GM21723 (cell line): ENCODE measurements around the gene MIP.
"Not testable (repeated sequence)": the region's sequence is repeated elsewhere in the genome, so short reads cannot be mapped to it uniquely, and the experiment has no call there.

ENCODE experiments used
- ATAC-seq: cut with Tn5 transposase; IDR thresholded peaks from one replicate; pipeline ENCODE4 v1.9.1; 2021; ENCODE audit warnings: mild to moderate bottlenecking, moderate library complexity; ENCODE audit not compliant: unreplicated experiment

Gene MIP

DNA sequence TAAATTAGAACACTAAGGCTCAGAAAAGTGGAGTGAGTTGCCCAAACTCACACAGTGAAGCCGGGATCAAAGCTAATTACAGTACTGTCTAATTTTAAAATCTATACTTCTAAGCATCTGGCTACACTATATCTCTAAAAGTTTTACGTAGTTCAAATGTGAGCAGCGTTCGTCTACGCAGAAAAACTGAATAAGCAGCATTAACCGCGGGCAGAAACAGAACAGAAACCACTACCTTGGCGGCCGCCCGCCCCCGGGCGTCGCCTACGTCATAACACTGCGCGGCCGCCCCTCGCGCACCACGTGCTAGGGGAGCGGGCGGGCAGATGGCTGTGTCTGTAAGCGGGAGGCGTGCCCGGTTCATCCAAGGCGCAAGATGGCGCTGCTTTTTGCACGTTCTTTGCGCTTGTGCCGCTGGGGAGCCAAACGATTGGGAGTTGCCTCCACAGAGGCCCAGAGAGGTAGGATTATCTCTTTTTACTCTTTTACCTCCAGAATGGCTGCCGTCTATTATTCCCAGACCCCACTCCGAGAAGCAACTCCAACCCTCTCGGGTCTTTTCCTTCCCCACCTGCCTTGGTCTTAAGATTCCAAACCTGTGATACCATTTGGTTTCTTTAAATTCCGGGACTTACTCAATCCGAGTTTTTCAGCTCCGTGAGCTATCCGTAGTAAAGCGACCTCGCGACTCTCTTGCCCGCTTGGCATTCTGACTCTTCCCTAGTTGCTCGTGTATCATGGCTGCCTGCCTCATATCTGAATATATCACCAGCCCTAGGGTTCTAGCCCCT lies 14.0 kb upstream of the MIP start, which contains the start of gene SPRYD4:
Gene SPRYD4 (plus strand): TSS at position 363 of the 791 bp plus-strand sequence. CDS start 14 bp downstream, at position 377.
- peak; percentile 87 for ATAC-seq

DNA sequence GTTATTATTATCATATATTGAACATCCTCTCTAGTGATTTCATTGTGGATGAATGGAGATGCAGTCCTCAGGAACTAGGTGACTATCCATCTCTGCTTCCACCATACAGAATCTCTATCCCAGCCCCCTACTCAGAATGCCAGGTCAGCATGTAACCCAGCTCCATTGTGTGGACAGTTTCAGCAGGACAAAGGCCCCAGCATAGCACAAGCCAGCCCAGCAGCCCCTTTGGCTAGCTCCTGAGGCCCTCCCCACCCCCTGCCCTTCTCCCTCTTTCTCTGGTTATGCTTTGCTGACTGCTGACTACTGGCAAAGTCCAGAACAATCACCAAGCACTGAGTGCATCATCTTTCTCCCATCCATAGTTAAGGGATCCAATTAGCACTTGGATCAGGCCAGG lies 8.1 kb upstream of the MIP start:
- ATAC-seq = no peak

DNA sequence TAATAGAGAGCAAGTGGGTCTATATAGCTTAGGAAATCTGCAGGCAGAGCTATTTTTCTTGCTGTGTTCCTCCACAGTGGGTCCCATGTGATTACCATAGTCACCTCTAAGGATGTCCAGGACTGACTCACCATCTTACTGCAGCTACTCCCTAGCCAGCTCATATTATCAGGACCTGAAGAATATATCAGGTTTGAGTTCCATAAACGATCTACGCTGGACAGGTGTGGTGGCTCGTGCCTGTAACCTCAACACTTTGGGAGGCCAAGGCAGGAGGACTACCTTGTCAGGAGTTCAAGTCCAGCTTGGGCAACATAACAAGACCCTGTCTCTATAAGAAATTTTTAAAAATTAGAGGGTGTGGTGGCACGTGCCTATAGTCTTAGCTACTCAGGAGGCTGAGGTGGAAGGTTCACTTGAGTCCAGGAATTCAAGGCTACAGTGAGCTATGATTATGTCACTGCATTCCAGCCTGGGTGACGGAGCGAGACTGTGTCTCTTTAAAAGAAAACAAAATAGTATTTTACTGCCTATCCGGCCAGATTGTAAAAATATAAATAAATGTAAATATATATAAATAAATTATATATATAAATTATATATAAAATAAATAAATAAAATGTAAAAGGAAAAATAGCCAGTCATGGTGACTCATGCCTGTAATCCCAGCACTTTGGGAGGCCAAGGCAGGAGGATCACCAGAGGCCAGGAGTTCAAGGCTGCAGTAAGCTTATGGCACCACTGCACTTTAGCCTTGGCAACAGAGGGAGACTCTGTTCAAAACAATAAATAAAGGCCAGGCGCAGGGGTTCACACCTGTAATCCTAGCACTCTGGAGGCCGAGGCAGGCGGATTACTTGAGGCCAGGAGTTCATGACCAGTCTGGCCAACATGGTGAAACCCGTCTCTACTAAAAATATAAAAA lies 7.0 kb upstream of the MIP start:
- ATAC-seq = no peak

DNA sequence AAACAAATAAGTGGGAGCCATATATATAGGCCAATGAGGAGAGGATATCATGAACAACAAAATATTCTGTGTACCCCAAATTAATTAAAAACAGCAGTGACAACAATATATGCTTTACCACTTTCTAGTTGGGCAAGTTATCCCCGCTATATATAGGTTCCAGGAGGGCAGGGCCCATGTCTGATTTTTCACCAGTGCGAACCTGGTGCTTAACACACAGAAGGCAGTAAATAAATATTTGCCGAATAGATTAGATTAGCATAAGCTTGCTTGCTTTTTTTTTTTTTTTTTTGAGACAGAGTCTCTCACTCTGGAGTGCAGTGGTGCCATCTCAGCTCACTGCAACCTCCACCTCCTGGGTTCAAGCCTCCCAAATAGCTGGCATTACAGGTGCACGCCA lies 3.4 kb upstream of the MIP start:
- ATAC-seq = no peak

DNA sequence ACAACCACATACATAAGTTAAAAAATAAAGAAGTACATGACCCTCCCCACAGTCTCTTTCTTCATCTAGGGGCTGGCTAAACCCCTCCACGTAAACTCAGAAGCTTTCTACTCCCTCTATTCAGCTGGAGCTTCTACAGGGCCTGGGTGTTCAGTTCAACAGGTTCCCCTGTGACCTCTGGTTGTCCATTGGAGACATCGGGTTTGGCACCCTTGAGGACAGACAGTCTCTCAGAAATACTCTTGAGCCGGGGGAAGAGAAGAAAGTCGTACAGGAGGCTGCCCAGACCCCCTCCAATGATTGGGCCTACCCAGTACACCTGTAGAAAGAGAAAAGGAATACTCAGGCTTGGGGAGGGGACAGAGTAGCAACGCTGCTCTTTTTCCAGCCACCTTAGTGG lies 3.3 kb downstream of the MIP start:
- no peak for ATAC-seq

DNA sequence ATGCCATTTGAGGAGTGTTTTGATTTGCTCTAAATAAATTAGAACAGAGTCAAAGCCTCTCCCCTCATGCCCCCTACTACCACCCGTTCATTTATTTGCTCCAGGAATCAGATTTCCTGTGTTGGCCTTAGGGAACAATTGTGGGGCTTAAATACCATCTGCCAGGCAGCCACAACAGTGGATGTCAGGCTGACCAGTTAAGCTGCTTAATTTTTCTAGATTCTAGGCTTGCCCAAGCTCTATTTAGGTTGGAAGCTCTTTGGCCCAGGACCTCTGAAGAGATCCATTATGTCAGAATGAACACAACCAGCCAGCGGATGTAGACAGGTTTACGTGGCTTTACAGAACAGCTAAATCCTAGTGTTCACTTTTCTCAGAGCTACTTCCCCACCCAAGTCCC lies 4.2 kb downstream of the MIP start:
- no peak for ATAC-seq

DNA sequence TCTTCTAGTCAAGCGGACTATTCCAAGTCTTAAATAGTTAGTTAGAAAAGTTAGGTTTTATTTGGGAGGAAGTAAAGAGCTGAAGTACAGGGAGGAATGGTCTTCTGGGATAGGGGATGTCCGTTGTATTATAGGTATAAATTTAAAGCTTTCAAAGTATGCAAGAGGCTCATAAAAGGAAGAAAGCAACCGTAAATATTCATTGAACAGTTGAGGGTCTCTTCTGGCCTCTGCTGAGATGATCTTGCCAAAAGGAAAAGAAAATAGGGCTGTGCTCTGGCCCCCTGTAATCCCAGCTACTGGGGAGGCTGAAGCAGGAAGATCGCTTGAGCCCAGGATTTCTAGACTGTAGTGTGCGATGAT lies 4.9 kb downstream of the MIP start:
- ATAC-seq = no peak

DNA sequence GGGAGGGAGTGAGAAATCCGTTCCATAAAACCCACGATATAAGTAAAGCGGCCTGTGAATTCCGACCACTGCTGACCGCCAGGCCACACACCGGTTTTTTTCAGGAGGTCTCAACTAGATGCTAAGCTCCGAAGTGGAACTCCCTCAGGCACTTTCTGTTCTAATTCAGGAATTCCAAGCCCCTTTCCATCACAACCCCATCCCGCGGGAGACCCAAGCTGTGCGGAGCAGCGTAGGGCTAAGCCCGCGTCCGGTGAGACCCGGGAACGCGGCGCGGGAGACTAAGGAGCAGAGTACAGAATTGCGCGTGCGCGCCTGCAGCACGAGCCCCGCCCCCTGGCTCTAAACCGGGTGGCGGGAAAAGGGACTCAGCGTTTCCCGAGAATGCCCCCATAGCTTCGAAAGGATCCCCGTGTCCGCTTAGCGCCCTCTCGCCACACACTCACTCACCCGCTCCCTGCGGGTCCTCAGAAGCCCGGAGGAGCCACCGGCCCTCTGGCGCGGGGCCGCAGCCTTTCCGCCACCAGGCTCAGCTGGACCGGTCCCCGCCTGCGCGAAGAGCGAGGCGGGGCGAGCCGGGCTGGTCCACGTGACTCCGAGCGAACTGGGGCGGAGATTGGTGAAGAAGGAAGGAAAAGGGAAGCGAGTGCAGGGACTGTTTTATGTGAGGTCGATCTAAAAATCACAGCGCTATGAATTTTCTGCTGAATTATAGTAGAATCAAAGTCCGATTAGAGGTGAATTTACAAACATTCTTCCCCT lies 5.4 kb downstream of the MIP start, which contains the start of gene TIMELESS:
Gene TIMELESS (minus strand): TSS at position 567 of the 762 bp plus-strand sequence. CDS start 15,256 bp downstream, outside the sequence.
- peak; percentile 95 for ATAC-seq

DNA sequence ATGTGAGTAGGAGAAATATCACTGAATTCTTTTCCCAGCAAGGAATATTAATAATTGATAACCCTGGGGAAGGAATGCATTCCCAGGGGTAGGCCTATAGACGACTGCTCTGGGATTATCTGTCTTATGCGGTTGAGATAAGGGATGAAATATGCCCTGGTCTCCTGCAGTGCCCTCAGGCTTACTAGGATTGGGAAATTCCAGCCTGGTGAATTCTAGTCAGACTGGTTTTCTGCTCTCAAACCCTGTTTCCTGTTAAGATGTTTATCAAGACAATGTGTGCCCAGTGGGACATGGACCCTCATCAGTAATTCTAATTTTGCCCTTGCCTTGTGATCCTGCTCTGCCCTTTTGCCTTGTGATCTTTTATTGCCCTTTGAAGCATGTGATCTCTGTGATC lies 11.2 kb downstream of the MIP start:
- not testable (repeated sequence) for ATAC-seq

DNA sequence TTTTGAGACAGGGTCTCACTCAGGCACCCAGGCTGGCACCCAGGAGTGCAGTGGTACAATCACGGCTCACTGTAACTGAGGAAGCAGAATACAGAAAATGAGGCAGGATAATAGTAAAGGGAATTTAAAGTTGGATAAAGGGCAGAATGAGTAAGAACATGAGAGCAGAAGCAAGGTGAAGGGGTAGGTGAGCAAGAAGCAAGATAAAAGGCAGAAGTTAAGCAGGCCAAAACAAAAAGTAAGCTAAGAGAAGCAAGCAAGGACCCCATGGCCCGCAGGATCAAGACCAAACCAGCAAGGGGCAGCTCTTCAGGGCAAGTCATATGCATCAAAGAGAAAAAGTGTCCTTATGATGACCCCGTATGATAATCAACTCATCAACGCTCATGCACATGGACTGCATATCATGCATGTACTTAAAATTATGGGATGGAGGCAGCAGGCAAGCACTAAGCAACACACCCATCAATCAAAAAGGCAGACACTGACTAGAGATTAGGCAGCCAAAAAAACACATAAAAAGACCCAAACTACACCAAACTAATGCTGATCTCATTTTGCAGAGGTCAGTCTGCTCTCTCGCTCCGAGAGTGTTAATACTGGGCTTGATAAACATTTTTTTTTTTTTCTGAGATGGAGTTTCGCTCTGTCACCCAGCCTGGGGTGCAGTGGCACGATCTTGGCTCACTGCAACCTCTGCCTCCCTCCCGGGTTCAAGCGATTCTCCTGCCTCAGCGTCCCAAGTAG lies 16.9 kb downstream of the MIP start:
- no peak for ATAC-seq

DNA sequence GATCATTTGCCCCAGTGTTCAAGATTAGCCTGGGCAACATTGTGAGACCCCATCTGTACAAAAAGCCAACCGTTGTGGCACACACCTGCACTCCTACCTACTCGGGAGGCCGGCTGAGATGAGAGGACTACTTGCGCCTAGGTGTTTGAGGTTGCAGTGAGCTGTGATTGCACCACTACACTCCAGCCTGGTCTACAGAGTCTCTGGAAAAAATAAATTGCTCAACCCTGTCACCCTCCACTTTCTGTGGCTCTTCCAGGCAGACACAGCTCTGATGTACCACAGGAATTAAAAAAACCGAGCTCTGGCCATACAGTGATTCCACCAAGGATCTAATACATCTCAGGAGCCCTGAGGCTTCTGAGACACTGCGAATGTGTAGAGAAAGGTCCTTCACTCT lies 19.6 kb downstream of the MIP start:
- ATAC-seq = no peak

DNA sequence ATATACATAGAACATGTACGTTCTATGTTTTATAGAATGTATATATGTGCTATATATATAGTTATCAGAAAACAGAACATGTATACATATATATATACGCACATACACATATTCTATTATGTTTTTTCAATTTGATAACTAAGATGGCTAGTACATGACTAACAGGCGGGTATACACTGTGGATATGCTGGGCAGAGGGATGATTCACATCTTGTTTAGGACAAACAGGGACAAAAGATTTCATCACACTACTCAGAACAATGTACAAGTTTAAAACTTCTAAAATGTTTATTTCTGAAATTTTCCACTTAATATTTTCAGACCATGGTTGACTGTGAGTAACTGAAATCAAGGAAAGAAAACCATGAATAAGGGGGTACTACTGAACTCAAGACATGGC lies 22.6 kb downstream of the MIP start:
- ATAC-seq = no peak

DNA sequence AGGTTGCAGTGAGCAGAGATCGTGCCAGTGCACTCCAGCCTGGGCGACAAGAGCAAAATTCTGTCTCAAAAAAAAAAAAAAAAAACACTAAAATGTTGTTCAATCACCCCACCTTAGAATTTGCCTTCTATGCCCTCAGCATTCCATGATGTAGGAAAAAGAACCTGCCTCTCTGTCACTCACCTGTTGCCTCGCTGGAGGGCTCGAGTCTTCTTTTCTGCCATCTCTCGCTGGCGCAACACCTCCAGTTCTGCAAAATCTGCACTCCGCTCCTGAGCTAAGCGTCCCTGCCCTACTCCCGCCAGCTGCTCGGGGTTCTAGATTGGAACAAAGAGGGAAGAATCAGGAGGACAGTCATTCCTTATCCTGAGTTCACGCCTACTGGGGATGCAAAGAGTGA lies 23.2 kb downstream of the MIP start:
- ATAC-seq = no peak

DNA sequence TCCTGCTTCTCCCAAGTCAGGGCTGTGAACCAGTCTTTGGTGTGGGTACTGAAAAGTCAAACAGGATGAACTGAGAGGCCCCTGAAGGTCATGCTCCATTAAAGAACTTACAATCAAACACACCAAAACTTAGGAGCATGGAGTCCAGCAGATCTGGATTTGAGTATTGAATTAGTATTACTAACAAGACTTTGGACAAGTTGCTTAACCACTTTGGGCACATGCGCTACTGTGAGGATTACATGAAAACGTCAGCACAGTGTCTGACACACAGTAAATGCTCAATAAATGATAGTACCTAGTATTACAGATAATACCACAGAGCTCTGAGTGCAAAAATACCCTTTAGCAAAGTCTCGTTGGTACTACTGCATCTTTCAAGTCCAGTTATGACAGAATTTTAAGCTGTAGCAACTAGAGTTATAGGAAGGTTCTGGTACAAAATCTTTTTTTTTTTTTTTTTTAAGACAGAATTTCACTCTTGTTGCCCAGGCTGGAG lies 28.5 kb downstream of the MIP start:
- no peak for ATAC-seq

DNA sequence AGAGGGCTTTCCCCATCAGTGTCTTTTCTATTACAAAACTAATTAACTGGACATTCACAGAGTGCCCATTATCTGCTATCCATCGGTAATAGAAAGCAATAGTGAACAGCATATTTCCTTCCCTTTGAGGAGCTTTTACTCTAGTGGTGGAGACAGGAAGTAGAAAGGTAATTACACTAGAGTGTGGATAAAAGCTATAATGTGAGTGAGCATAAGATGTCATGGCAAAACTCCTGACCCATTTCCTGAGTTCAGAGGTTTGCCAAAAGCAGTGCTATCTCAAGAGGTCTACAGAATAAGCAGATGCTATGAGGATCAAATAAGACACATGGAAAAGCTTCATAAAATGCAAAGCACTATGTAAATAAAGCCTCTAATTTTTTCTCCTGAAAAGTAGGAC lies 29.3 kb downstream of the MIP start:
- no peak for ATAC-seq

DNA sequence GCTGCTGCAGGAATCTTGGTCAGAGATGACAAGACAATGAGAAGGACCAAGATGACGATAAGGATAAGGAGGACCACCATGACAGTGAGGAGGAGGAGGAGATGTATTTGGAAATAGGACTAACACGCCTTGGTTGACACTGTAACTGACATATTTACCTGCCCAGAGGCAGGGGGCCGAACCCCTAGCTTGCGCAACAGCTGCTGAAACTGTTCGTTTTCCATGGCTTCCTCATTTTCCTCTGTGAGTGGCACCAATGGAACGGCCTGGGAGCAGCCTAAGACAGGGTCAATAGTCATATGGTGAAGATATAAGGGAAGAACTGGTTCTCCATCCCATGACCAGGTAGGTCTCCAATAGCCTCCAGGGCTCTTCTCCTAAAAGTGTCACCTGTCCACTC lies 34.0 kb downstream of the MIP start:
- no peak for ATAC-seq

DNA sequence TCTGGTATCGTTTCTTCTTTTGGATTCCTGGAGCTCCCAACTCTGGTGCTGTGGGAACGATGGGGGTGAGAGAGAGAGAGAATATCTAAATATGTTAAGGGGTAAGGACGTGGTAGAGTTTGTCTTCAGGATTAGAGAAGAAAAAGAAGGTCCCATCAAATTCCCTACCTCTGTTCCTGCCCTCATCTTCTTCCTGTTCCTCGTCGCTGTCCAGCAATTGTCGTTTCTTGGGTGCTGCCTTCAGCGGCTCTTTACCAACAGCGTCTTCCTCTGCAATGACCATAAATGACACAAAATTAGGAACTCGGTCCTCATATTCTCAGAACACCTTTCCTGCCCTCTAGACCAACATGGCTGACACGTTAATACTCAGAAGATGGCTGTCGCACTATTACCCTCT lies 36.7 kb downstream of the MIP start:
- no peak for ATAC-seq

DNA sequence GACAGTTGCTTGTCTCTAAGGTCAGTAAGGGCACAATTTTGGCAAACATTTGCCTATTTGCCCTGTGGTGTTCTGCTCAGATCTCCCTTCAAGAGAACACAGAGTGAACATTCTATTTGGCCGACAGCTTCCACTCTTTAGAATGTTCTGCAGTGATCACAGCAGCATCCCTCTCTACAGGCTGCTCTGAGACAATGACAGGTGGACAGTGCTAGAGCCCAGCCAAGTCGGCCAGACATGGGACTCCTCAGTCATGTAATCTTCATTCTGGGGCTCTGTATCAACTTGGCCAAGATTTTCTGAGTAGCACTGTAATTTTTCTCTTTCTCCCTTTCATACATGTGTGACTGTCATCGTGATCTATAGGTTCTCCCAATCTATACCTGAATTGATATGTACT lies 40.1 kb downstream of the MIP start:
- ATAC-seq = no peak

DNA sequence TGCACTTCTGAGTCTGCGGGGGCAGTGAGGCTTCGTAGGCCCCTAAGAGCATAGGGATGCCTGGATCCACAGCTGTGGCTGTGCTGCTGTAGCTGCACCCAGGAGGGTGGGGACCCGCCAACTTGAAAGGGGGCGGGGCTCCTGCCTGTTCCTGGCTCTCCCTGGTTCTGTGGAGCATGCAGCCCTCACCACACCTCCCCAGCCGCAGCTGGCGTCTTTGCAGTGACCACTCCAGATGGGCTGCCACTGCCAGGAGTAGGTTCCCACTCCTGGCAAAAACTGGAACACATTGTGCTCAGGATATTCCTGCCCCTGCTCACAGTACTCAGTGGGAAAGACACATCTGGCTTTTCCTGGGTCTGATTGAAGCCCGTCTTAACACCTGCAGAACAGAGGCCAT lies 41.1 kb downstream of the MIP start:
- ATAC-seq = no peak
